COR-L47 (cell line): Measurements from ENCODE around the gene RYR2.
"Not testable (repeated sequence)": the region's sequence is repeated elsewhere in the genome, so short reads cannot be mapped to it uniquely, and the experiment has no call there.

ENCODE experiments used
- DNase-seq: peaks from one replicate; lab custom pipeline; 2025; lab: John Stamatoyannopoulos, UW

The RYR2 gene

DNA sequence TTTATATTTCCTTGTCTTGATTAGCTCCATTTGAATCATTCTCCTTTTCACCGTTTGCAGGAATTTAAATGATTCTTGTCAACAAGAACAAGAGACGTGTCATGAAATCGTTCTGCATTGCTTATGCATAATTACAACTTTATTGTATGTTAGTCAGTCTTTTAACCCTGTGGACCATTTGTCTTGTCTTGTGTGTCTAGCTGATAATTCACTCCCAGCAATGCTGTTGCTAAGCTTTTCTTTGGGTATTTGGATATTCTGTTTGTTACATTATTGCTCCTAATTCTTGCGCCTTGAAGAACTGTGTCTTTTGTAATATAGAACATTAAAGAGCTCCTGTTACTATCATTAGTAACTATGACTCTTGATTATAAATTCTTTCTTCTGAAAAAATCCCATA is 311.9 kb downstream of the RYR2 start:
- no peak for DNase-seq

DNA sequence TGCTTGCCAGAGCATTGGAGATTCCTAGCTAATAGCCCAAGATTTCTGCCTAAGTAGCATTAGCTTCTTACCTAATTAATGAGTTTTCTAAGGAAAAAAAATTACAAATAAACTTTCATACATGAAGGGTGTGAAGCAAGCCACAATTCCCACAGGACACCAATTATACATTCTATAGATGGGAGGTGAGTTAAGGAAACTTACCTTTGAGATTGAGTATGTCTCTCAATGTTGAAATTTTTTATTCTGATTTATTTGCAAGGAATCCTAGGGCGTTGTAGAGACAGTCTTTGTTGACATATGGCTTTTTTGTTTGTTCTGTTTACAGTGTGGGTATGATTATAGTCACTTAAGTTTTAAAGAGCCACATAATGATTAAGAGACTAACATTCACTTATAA is 313.0 kb downstream of the RYR2 start:
- DNase-seq: no peak

DNA sequence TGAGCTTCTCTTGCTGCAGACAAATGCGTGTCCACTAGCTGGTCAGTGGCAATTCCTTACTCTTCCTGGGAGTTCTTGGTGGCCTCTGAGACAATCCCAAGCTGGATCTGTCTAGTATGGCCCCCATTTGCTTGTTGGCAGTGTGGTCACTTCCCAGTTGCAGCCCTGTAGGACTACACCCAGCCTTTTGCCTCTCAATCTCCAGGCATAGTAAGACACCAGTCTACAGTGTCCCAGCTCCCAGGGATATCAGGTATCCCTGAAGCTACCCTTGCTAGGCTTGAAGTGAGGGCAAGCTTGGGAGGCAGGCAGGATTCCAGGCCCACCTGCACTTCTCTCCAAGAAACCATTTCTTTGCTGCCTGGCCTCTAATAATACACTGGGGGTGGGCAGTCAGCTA is 316.6 kb downstream of the RYR2 start:
- no peak for DNase-seq

DNA sequence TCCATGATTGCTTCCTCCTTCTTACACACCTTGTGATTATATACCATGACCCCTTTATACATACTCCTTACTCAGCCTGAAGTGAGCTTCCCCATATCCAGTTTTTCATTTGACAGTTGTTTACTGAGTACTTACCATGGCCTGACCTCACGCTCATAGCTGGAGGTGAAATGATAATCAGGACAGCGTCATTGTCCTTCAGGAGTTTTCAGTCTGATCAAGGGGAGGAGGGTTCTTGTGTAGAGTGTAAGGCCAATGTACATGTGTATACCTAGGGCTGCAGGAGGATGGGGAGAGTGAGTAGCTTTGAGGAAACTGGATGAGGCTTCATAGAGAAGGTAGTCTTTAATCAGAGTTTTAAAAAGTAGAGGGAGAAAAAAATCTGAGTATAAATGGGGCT is 325.8 kb downstream of the RYR2 start:
- DNase-seq: no peak

DNA sequence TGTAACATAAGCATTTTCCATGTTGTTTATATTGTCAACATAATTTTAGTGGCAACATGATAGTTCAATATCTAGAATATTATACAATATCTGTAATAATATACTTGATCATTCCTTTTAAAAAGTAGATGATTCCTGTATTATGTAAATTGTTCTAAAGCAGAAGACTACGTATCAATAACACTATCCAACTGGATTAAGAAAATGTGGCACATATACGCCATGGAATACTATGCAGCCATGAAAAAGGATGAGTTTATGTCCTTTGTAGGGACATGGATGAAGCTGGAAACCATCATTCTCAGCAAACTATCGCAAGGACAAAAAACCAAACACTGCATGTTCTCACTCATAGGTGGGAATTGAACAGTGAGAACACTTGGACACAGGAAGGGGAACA is 329.5 kb downstream of the RYR2 start:
- DNase-seq: not testable (repeated sequence)

DNA sequence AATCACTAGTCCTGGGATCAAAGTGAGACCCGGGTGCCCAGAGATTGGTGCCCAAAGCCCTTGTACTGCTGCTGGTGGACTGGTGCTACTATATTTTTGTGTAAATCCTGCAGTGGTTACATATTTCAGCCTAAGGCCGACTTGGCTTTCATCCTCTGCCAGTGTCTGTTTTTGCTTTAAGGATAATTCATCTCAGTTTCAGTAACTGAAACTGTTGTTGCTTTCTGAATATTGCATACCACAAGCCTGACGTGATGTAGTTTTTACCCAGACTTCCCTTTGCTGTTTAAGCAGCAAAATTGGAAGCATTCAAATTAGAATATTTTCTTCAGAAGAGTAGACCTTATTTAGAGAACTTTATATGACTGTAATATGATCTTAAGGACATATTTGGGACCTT is 341.8 kb downstream of the RYR2 start:
- DNase-seq: no peak

DNA sequence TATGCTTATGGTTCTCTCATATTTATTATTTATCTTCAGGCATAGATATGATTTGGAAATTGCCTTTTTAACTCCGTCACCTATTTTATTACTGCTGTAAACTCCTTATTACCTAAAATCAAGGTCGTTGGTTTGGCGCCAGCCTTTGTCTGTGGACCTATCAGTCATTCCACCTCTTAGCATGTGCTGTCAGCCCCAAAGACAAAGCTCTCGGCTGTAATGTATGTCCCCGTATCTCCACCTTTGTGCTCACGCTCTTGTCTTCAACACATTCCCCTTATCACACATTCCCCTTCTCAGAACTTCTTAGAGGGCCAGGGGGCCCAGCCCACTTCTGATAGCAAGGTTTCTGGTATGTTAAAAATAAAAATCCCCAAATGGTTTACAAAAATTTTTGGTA is 342.2 kb downstream of the RYR2 start:
- no peak for DNase-seq

DNA sequence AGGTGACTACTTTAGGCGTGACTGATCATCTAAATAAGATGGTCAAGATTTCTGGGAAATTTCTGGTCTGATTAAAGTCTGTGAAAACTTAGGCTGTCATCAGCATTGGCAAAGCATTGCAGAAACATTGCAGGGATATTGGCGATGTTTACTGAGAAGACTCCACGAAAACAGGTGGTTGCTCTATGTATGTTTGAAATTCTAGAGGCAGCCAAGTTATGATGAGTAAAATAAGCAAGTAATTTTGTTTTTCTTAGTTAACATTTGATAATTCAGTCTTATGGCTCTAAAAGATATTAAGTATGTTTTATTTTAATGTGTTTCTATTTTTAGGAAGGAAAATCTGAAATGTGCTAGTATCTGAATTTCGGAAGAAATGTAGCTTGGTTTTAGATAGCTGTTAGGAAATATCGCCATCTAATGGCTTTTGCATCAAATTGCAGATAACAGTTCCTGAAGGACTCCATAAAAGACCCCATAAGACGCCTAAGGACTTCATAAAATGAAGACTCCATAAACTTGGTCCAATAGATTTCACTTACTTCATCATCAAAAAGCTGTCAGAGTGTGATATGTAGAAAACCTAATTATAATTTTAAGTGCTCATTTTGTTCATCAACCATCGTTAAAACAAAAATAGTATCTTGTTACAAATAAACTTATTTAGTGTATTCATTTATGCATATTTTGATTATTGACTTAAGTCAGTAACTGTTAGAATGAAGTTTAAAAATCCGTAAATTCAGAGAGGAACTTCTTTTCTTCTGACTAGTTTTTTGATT is 344.6 kb downstream of the RYR2 start:
- no peak for DNase-seq

DNA sequence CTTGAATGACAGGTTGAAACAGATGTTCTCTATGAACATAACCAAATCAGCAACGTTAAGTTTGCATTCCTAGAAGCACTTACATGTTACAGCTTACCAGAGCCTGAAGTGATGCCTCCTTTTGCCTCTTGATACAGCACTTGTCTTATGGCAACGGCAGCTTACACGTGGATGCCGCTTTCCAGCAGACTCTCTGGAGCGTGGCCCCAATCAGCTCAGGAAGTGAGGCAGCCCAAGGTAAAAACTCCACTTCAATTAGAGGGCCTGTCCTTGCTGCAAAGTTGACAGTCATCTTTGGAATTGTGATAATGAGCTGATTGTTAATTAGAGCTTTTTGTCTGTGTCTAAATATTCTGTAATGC is 345.1 kb downstream of the RYR2 start:
- DNase-seq: no peak

DNA sequence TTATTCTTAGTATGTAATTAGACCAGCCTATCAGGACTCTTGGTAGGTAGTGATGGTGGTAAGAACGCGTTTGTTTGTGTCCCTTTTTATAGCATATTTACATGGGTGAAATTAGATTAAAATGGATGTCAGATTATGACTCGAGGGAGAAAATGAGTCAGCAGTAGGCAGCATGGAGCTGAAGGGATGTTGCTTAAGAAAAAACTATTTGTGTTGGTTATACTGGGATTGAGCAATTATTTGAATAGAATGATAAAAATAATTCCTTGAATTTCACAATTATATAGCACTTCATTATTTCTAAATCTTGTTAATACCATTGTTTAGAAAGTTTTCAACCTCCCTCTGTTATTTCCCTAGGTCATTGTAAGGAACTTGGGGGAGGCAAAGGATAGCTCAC is 348.8 kb downstream of the RYR2 start:
- no peak for DNase-seq

DNA sequence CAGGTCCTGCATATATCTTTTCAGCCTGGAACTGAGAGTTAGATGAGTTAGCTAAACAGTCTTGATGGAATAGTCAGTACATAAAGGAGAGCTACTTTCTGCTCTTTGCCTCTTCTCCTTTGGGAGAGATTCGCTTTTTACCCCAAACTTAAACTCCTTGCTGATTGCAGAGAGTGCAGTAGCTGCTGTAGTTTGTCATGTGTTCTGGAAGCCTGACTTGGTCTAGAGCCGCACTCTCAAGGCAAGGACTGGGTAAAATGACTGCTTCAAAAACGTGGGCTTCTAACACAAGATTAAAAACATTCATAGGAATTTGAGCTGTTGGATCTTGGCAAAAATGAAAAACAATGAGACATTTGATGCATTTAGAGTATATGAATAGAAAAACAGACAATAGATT is 351.6 kb downstream of the RYR2 start:
- no peak for DNase-seq

DNA sequence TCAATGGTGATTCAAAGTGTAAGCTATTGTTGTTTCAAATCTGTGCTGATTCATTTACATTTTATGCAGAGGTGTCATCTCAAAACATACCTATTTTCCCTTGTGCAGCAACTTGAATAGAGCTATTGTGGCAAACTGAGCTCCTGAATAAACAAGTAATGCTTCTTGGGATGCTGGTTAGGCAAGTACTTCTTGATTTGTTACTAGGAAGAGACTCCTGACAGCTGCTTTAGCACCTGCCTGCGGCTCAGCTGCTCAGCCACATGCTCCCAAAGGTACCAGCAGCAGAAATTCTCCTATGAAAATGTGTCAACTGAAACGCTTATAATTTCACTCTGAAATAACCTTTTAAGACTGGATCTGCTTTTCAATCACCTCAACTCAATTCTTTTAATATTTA is 352.3 kb downstream of the RYR2 start:
- DNase-seq: no peak

DNA sequence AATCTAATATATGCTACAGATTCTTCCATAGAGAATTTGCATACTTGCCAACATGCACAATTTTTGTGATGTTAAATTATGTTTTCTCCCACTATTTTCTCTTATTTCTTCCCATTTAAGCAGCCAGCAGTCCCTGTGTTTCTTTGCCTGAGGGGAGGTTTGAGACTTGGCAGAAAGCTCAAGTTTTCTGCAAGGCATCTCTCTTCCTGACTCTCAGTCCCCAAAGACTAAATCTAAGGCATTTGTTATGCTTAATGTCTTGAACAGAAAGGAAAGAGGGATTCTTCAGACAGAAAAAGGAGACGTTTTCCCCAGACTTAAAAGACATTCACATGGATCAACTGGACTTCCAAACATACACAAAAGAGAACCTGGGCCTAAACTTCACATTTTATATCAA is 354.4 kb downstream of the RYR2 start:
- DNase-seq: no peak

DNA sequence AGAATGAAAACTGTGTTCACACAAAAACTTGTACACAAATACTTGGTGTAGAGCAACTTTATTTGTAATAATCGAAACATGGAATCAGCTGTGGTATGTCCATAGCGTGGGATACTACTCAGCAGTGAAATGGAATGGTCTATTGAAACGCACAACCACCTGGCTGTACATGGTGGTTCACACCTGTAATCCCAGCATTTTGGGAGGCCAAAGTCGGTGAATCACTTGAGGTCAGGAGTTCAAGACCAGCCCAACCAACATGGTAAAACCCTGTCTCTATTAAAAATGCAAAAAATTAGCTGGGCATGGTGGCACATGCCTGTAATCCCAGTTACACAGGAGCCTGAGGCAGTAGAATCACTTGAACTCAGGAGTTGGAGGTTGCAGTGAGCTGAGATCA is 356.8 kb downstream of the RYR2 start:
- DNase-seq: no peak

DNA sequence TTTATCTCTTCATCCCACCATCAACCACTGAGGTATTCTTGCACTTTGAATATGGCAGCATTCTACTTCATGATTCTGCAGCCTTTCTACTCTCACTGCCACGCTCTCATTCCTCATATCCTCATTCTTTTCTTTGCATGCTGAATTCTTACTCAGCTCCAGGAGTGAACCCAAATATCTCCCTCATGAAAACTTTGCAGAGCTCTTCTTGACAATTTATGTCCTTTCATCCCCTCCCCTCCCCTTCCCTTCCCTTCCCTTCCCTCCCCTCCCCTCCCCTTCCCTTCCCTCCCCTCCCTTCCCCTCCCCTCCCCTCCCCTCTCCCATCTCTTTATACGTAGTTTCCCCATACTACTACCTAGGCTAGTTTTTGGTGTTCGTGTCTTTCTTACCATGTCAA is 363.9 kb downstream of the RYR2 start:
- no peak for DNase-seq

DNA sequence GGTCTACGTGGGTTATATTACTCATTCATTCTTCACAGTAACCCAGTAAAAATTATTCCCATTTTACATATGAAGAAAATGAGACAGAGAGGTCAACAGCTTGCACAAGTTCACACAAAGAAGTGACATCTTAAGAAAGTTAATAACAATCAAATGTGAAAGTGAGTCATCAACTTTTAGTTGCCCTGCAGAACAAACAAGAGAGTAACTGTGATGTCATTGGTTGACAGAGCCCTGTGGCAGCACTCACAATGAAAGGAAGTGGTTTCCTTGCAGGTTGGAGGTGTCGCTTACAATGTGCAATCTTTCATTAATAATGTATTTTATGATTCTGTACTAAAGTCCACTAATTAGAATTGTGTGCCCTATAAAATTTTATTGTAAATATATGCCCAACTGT is 369.6 kb downstream of the RYR2 start:
- no peak for DNase-seq

DNA sequence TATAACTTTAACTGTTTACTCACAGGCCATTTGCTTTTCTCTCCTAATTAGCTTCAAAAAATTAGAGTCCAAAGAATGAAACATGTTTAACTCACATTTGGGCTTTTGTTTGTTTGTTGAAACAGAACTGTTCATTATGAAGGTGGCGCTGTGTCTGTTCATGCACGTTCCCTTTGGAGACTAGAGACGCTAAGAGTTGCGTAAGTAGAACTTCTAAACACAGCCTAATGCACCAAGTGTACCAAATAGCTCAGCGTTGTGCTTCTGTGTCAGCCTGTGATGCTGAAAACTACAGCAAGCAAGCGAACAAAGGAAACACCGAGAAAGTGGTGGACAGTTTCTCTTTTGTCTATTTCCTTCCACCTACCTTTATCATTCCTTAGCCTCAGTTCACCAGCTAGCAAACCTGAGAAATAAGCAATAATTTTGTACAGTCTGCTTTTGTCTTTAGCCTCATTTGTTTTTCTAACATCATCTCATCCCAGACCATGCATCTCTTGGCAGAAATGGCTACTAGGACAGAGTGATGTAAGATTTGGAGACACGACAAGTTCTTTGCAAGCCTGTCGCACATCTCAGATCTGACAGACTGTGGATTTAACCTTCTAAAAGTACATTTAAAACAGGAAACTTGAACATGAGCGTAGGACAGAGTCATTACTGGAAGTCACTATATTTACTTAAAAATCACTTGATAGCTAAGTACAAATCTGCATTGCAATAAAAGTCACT is 375.1 kb downstream of the RYR2 start:
- DNase-seq: no peak

DNA sequence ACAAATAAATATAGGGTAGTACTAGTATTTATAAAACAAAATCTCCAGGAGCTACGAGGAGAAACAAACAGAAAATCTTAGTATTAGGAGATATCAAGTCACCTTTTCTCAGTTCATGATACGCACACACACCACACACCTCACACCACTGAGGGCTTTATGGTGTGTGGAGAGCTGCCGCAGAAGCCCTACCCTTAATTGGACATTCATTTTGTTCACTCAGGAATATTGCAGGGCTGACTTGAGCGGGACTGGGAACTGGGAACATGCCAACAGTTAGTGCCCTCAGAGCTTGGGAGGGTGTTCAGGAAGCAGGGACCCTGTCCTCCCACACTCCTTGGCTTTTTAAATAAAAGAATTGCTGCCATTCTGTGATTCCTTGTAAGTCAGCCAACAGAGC is 386.8 kb downstream of the RYR2 start:
- no peak for DNase-seq

DNA sequence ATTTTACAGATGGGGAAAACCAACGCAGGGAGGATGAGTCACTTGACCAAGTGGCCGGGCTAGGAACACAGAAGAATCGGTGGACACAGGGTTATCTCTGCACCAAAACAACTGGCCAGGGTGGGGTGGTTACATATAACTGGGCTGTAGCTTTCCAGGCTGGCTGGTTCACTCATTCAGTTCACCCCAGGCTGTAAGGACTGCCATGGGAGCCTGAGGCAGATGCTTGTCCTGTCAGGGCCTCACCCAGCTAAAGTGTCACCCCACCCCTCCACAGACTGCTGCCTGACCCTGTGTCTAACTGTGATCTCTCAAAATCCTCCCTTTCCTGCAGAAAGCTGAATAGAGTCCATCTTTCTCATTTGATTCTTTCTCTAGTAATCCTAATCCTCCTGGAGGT is 387.3 kb downstream of the RYR2 start:
- DNase-seq: no peak

DNA sequence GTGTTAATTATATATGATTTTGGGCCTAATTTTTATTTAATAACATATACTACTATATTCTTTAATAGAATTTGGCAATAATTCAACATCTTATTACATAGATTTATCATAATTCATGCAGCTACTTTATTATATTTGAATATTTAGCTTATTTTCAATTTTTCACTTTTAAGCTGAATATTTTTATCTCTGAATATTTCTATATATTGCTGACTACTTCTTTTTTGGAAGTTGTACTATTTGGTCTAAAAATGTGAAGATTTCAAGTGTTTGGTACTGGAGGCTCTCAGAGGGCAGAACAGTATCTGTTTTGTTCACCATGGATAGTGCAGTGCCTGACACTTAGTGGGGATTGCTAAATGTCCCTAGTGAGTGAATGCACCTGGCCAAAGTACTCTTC is 389.5 kb downstream of the RYR2 start:
- DNase-seq: no peak

DNA sequence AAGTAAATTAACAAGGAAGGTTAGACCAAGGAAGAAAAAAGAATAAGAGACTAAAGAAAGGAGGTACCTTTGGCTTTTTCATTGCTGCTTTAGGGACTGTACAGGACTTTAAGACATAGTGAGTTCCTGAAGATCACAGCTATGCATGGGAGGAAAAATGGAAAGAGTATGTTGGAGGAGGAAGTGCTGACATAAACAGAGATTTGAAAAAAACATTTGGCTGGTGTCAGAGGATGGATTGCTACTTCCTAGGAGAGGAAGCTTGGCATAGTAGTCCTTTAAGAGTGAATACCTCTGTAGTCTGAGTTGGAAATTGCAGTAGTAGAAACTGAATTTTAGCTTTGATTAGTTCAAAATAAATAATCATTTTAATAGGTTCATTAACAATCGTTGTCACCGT is 398.4 kb downstream of the RYR2 start:
- no peak for DNase-seq

DNA sequence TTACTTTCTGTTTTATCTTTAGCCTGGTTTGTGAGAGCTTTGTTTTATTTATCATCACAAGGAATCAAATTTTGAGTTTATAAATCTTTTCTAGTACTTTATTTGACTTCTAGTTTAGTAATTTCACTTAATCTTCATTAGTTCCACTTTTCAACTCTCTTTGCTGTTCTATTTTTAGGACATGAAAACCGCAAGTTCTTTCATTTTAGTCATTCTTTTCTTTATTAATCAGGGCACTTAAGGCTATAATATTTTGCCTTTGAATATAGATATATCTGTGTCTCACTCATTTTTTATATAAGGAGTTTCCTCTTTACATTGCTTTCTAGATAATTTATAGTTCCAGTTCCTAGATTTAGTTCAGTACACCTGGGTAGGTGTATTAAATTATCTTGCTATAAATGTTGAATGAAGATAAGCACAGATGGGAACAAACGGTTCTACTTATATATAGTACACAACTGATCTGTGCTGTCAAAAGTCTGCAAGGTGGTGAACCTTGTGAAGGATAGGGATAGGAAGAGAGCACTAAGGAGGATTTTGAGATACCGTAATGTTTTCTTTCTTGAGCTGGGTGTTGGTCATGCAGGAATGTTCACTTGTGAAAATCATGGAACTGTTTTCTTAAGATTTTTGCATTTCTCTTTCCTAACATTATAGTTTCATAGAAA is 402.3 kb downstream of the RYR2 start:
- DNase-seq: no peak

DNA sequence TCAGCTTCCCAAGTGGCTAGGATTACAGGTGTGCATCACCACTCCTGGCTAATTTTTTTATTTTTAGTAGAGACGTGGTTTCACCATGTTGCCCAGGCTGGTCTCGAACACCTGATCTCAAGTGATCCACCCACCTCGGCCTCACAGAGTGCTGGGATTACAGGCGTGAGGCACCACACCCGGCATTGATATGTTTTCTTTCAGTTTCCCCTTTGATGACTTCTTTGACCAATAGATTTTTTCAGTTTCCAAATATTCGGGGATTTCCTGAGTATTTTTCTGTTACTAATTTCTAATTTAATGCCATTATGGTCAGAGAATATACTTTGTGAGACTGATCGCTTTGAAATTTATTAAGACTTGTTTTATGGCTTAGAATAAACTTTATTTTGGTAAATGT is 406.1 kb downstream of the RYR2 start:
- no peak for DNase-seq
